Ishikawa (cell line): ENCODE results near the gene CRTC3.

ENCODE experiments used
- CEBPB ChIP-seq: IDR thresholded peaks from 2 replicates; pipeline ENCODE4 v1.6.1; 2012
- CREB1 ChIP-seq: IDR thresholded peaks from 2 replicates; pipeline ENCODE4 v1.6.1; 2012; ENCODE audit warnings: low read depth
- EGR1 ChIP-seq: IDR thresholded peaks from 2 replicates; pipeline ENCODE4 v1.6.1; 2012
- EP300 ChIP-seq: IDR thresholded peaks from 2 replicates; pipeline ENCODE4 v1.6.1; 2012; ENCODE audit warnings: borderline replicate concordance
- FOXM1 ChIP-seq: IDR thresholded peaks from 2 replicates; pipeline ENCODE4 v1.6.1; 2012; ENCODE audit warnings: low read depth, borderline replicate concordance
- MAX ChIP-seq: IDR thresholded peaks from 2 replicates; pipeline ENCODE4 v1.6.1; 2012
- NFIC ChIP-seq: IDR thresholded peaks from 2 replicates; pipeline ENCODE4 v1.6.1; 2012
- RAD21 ChIP-seq: IDR thresholded peaks from 2 replicates; pipeline ENCODE4 v1.6.1; 2012; ENCODE audit warnings: low read depth
- REST ChIP-seq: IDR thresholded peaks from 2 replicates; pipeline ENCODE4 v1.6.1; 2012; ENCODE audit warnings: low read depth, mild to moderate bottlenecking
- TAF1 ChIP-seq: IDR thresholded peaks from 2 replicates; pipeline ENCODE4 v1.6.1; 2012; ENCODE audit warnings: low read depth, mild to moderate bottlenecking
- TCF12 ChIP-seq: IDR thresholded peaks from 2 replicates; pipeline ENCODE4 v1.6.1; 2012; ENCODE audit warnings: low read depth
- TEAD4 ChIP-seq: IDR thresholded peaks from 2 replicates; pipeline ENCODE4 v1.6.1; 2012
- USF1 ChIP-seq: IDR thresholded peaks from 2 replicates; pipeline ENCODE4 v1.6.1; 2012
- YY1 ChIP-seq: IDR thresholded peaks from 2 replicates; pipeline ENCODE4 v1.6.1; 2012; ENCODE audit warnings: low read depth
- ZBTB7A ChIP-seq: IDR thresholded peaks from 2 replicates; pipeline ENCODE4 v1.6.1; 2012; ENCODE audit warnings: low read depth

CRTC3 gene

GRCh38 chr15:90654233-90655136, 124.8 kb downstream of the CRTC3 start:
- no peak for TF ChIP-seq TCF12
- no peak for TF ChIP-seq CEBPB
- TF ChIP-seq NFIC, result no peak
- no peak for TF ChIP-seq TEAD4
- no peak for TF ChIP-seq YY1
- no peak for TF ChIP-seq EGR1
- TF ChIP-seq FOXM1, result no peak
- TF ChIP-seq MAX, result no peak
- TF ChIP-seq REST, result no peak
- no peak for TF ChIP-seq RAD21
- no peak for TF ChIP-seq TAF1
- TF ChIP-seq USF1, result no peak
- no peak for TF ChIP-seq ZBTB7A
- TF ChIP-seq EP300, result no peak

- TF ChIP-seq CREB1 (no peak), CEBPB (no peak), EP300 (no peak), RAD21 (no peak), TCF12 (no peak), ZBTB7A (no peak), TEAD4 (no peak), YY1 (no peak), NFIC (no peak), FOXM1 (no peak), EGR1 (no peak), TAF1 (no peak)
These were observed 129.8 kb downstream of the CRTC3 start for GRCh38 chr15:90659481-90659880.

GRCh38 chr15:90660195-90660998, 130.7 kb downstream of the CRTC3 start:
- TF ChIP-seq ZBTB7A (no peak), TEAD4 (no peak), NFIC (no peak), EGR1 (no peak), YY1 (no peak), REST (no peak), TCF12 (no peak), MAX (no peak), CEBPB (no peak), USF1 (no peak), EP300 (no peak), RAD21 (no peak), CREB1 (no peak), TAF1 (no peak), FOXM1 (no peak)

- TF ChIP-seq RAD21, result no peak
- no peak for TF ChIP-seq NFIC
These were observed 135.0 kb downstream of the CRTC3 start for GRCh38 chr15:90664650-90665287.
